PC-9 (cell line): ENCODE data around the gene KIF5A. TPM values are rescaled to one million over a fixed set of nuclear protein-coding genes. Genes with fewer than 3 reads are reported as not detected.
"Not testable (repeated sequence)": the region's sequence is repeated elsewhere in the genome, so short reads cannot be mapped to it uniquely, and the experiment has no call there.

Experiments used
- BruUV-seq: library from RNA; stranded (reverse); fragments of 400-500 nt; replicated peaks from 2 replicates; lab custom pipeline; 2021; lab: Mats Ljungman, UMichigan
- CTCF ChIA-PET: fragments of 300-600 bp; sonication (Branson Sonifier 250); formaldehyde crosslinking; loops from one replicate; lab custom pipeline; 2022; ENCODE audit warnings: antibody characterized with exemption; lab: Charles Lee
- POLR2A ChIA-PET: fragments of 300-600 bp; sonication (Branson Sonifier 250); formaldehyde crosslinking; loops from one replicate; lab custom pipeline; 2022; ENCODE audit warnings: antibody characterized with exemption; ENCODE audit not compliant: unreplicated experiment; lab: Charles Lee
- DNase-seq, 2 experiments: peaks; one replicate each; pipeline versions ENCODE4 v3.0.0 to v3.0.0-alpha.2; 2015 to 2022; ENCODE audit warnings: mixed read lengths in 1 of 2
- H2AFZ ChIP-seq: fragments of 200-600 bp; sonication (generic); 2 replicates; pipeline ENCODE4 v1.8.1; 2017; ENCODE audit warnings: antibody characterized with exemption
- H3F3A ChIP-seq: fragments of 200-600 bp; sonication (generic); 2 replicates; pipeline ENCODE4 v1.8.1; 2017; ENCODE audit warnings: antibody characterized with exemption, mild to moderate bottlenecking, low read depth; ENCODE audit not compliant: insufficient read depth
- H3K27ac ChIP-seq: fragments of 200-600 bp; sonication (generic); 2 replicates; pipeline ENCODE4 v1.6.1; 2016; ENCODE audit warnings: mixed run types
- H3K27me3 ChIP-seq: fragments of 200-600 bp; sonication (generic); 2 replicates; pipeline ENCODE4 v1.6.1; 2016; ENCODE audit warnings: low read depth, mixed run types; ENCODE audit not compliant: insufficient read depth
- H3K36me3 ChIP-seq: fragments of 200-600 bp; sonication (generic); 2 replicates; pipeline ENCODE4 v1.6.1; 2016; ENCODE audit warnings: low read depth, mixed run types
- H3K4me1 ChIP-seq: fragments of 200-600 bp; sonication (generic); replicated peaks from 2 replicates; pipeline ENCODE4 v1.6.1; 2016; ENCODE audit warnings: mixed run types; ENCODE audit not compliant: insufficient read depth
- H3K4me2 ChIP-seq: fragments of 200-600 bp; sonication (generic); 2 replicates; pipeline ENCODE4 v1.6.1; 2017; ENCODE audit warnings: mixed run types
- H3K4me3 ChIP-seq: fragments of 200-600 bp; sonication (generic); 2 replicates; pipeline ENCODE4 v1.6.1; 2016; ENCODE audit warnings: mixed run types
- H3K79me2 ChIP-seq: fragments of 200-600 bp; sonication (generic); 2 replicates; pipeline ENCODE4 v1.6.1; 2017; ENCODE audit warnings: low read depth, mixed run types
- H3K9me2 ChIP-seq: fragments of 200-600 bp; sonication (generic); 2 replicates; pipeline ENCODE4 v1.8.1; 2017; ENCODE audit warnings: mild to moderate bottlenecking; ENCODE audit not compliant: insufficient read depth
- H3K9me3 ChIP-seq: fragments of 200-600 bp; sonication (generic); 2 replicates; pipeline ENCODE4 v1.8.1; 2016; ENCODE audit warnings: low read depth; ENCODE audit not compliant: insufficient read depth
- H4K20me1 ChIP-seq: fragments of 200-600 bp; sonication (generic); 2 replicates; pipeline ENCODE4 v1.8.1; 2017; ENCODE audit not compliant: insufficient read depth
- EZH2 ChIP-seq: fragments of 200-600 bp; sonication (generic); IDR thresholded peaks from 2 replicates; pipeline ENCODE4 v1.8.0; 2017; ENCODE audit warnings: antibody characterized with exemption, low read depth
- intact Hi-C: fragments of 100-400 bp; cut with micrococcal nuclease; formaldehyde crosslinking; loops from one replicate; pipeline ENCODE4 v1.10.0; 2022; ENCODE audit not compliant: unreplicated experiment
- total RNA-seq: library from RNA; stranded (reverse); gene quantifications from 2 replicates; pipeline ENCODE4 v1.2.3, GENCODE V29; 2021
- TF ChIP-seq, protein P1 (sequence below): fragments of 200-600 bp; sonication (generic); conservative IDR thresholded peaks from 2 replicates; pipeline ENCODE4 v1.6.1; 2017; ENCODE audit warnings: mixed run types, antibody characterized with exemption, mild to moderate bottlenecking, moderate library complexity

KIF5A gene
- total RNA-seq, 1 experiment from 2014 or later = 0.07 TPM

DNA sequence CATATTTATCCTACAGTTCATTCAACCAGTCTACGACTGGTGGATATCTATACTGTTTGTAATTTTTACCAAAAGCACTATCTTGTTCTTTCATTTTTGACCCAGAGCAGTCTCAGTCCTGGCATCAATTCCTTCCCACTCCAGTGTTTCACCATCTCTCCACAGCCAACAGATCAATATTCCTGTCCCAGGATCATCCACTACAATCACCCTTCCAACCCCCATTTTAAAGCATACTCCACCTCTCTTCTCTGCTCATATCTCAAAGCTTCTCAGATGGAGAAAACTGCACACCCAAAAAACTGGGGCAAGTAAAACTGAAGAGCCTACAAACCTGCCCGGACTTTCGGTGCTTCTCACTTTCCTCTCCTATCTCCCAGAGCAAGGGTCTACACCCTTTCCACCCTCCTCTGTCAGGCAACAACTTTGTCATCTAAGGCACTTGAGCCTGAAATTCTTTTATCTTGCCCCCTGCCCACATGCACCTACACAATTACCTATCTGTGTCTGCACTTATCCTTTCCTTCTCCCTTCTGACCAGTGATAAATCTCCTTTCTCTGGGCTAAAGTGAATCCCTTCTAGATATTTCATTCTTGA is 37.1 kb downstream of the KIF5A start:
- no peak for DNase-seq
- Histone ChIP-seq H3K79me2 (peaks cover 8% of the 10 kb centered on the region), H3K4me2 (no peak overlapping the region), H3K36me3 (no peaks in the 10 kb centered on the region), H3K9me3 (no peaks in the 10 kb centered on the region), H3K4me3 (no peak overlapping the region), H3K9me2 (no peaks in the 10 kb centered on the region), H3K4me1 (peaks cover 2% of the 10 kb centered on the region), H3K27me3 (peaks cover 29% of the 10 kb centered on the region), H3K27ac (no peak overlapping the region), H2AFZ (no peak overlapping the region), H3F3A (no peaks in the 10 kb centered on the region), H4K20me1 (no peaks in the 10 kb centered on the region)
- intact Hi-C loops = no loop called here
- TF ChIP-seq, protein P1, sequence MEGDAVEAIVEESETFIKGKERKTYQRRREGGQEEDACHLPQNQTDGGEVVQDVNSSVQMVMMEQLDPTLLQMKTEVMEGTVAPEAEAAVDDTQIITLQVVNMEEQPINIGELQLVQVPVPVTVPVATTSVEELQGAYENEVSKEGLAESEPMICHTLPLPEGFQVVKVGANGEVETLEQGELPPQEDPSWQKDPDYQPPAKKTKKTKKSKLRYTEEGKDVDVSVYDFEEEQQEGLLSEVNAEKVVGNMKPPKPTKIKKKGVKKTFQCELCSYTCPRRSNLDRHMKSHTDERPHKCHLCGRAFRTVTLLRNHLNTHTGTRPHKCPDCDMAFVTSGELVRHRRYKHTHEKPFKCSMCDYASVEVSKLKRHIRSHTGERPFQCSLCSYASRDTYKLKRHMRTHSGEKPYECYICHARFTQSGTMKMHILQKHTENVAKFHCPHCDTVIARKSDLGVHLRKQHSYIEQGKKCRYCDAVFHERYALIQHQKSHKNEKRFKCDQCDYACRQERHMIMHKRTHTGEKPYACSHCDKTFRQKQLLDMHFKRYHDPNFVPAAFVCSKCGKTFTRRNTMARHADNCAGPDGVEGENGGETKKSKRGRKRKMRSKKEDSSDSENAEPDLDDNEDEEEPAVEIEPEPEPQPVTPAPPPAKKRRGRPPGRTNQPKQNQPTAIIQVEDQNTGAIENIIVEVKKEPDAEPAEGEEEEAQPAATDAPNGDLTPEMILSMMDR = no peak
- TF ChIP-seq EZH2 = no peak
- no TSS peak for BruUV-seq
- CTCF ChIA-PET = no interaction called here
- POLR2A ChIA-PET = no interaction called here

- H4K20me1 ChIP-seq, H3K4me3 ChIP-seq, intact Hi-C loops, H3F3A ChIP-seq, BruUV-seq, CTCF ChIA-PET, H3K9me3 ChIP-seq, H3K4me2 ChIP-seq, H3K27ac ChIP-seq, H2AFZ ChIP-seq, H3K36me3 ChIP-seq, DNase-seq, POLR2A ChIA-PET, H3K9me2 ChIP-seq: not testable (repeated sequence)
- Histone ChIP-seq H3K4me1 (peaks cover 15% of the 10 kb centered on the region), H3K27me3 (peaks cover 28% of the 10 kb centered on the region), H3K79me2 (peaks cover 23% of the 10 kb centered on the region)
Observed at GRCh38 chr12:57588951-57589610, 39.2 kb downstream of the KIF5A start.

- Histone ChIP-seq H3K79me2 (peaks cover 23% of the 10 kb centered on the region), H3K4me2 (peak overlapping the region; percentile 95), H3K9me3 (no peaks in the 10 kb centered on the region), H3K9me2 (no peaks in the 10 kb centered on the region), H3K27ac (no peak overlapping the region), H3K4me3 (peak overlapping the region; percentile 97), H2AFZ (peak overlapping the region; percentile 99), H3K4me1 (peaks cover 15% of the 10 kb centered on the region), H4K20me1 (no peaks in the 10 kb centered on the region), H3F3A (no peaks in the 10 kb centered on the region), H3K27me3 (peaks cover 16% of the 10 kb centered on the region), H3K36me3 (peaks cover 13% of the 10 kb centered on the region)
- intact Hi-C loops = loop anchor here (2.0 to 10.0 kb wide), 2 partner anchors 44 to 134 kb away; partner anchors contain the start of gene DCTN2
- CTCF ChIA-PET = no interaction called here
- BruUV-seq = TSS peak; percentile 25
- POLR2A ChIA-PET = no interaction called here
- TF ChIP-seq, protein P1 = no peak
- no peak for TF ChIP-seq EZH2
- DNase-seq = no peak
Observed at GRCh38 chr12:57590479-57590863, 40.6 kb downstream of the KIF5A start.
